WTC11 (cell line): ENCODE measurements around the gene AGAP1. TPM values are rescaled to one million over a fixed set of nuclear protein-coding genes. Genes with fewer than 3 reads are reported as not detected.

Experiments used
- ATAC-seq: fragments of 200-7000 bp; cut with Tn5 transposase; 2 replicates; pipeline ENCODE4 v1.10.0; 2021; ENCODE audit warnings: mild to moderate bottlenecking, moderate library complexity
- CTCF ChIA-PET: fragments of 300-600 bp; sonication (Branson Sonifier 250); formaldehyde crosslinking; loops from one replicate; lab custom pipeline; 2021; ENCODE audit warnings: antibody characterized with exemption; lab: Charles Lee
- POLR2A ChIA-PET: fragments of 350-600 bp; sonication (Branson Sonifier 250); formaldehyde crosslinking; loops from one replicate; lab custom pipeline; 2021; ENCODE audit warnings: antibody characterized with exemption; lab: Charles Lee
- DNase-seq: peaks from one replicate; pipeline ENCODE4 v3.0.0; 2021; ENCODE audit warnings: low spot score
- H3K27ac Mint-ChIP-seq: 2 replicates; pipeline ENCODE4 v1.8.0; 2021; ENCODE audit warnings: mixed read lengths
- H3K27me3 Mint-ChIP-seq: 2 replicates; pipeline ENCODE4 v1.8.0; 2021; ENCODE audit warnings: low read depth, mild to moderate bottlenecking, moderate library complexity, mixed read lengths
- H3K36me3 Mint-ChIP-seq: 2 replicates; pipeline ENCODE4 v1.8.0; 2021; ENCODE audit warnings: mixed read lengths
- H3K4me1 Mint-ChIP-seq: 2 replicates; pipeline ENCODE4 v1.8.0; 2022; ENCODE audit warnings: mixed read lengths
- H3K4me3 Mint-ChIP-seq: 2 replicates; pipeline ENCODE4 v1.8.0; 2021; ENCODE audit warnings: mild to moderate bottlenecking, moderate library complexity, mixed read lengths
- H3K9me3 Mint-ChIP-seq: 2 replicates; pipeline ENCODE4 v1.8.0; 2021; ENCODE audit warnings: mixed read lengths
- AFF4 ChIP-seq: sonication (generic); formaldehyde crosslinking; IDR thresholded peaks from 2 replicates; pipeline ENCODE4 v1.8.1; 2023; ENCODE audit warnings: mild to moderate bottlenecking, missing genetic modification reagents, borderline replicate concordance
- AR ChIP-seq: fragments of 250-450 bp; sonication (Bioruptor Pico); IDR thresholded peaks from 2 replicates; pipeline ENCODE4 v1.9.0; 2021; ENCODE audit warnings: mild to moderate bottlenecking
- CDX4 ChIP-seq: fragments of 250-450 bp; sonication (Bioruptor Pico); IDR thresholded peaks from 2 replicates; pipeline ENCODE4 v1.9.0; 2021; ENCODE audit warnings: moderate library complexity, mild to moderate bottlenecking, inconsistent platforms, borderline replicate concordance
- CREB1 ChIP-seq: sonication (generic); formaldehyde crosslinking; IDR thresholded peaks from 2 replicates; pipeline ENCODE4 v1.8.0; 2023; ENCODE audit warnings: mild to moderate bottlenecking, missing genetic modification reagents
- CREM ChIP-seq: sonication (generic); formaldehyde crosslinking; IDR thresholded peaks from 2 replicates; pipeline ENCODE4 v1.8.1; 2022; ENCODE audit warnings: mild to moderate bottlenecking, missing genetic modification reagents, moderate library complexity
- E2F4 ChIP-seq: sonication (generic); formaldehyde crosslinking; IDR thresholded peaks from 2 replicates; pipeline ENCODE4 v1.8.1; 2022; ENCODE audit warnings: low read depth, mild to moderate bottlenecking, moderate library complexity, missing genetic modification reagents, borderline replicate concordance
- EMX1 ChIP-seq: fragments of 250-450 bp; sonication (Bioruptor Pico); IDR thresholded peaks from 2 replicates; pipeline ENCODE4 v1.8.0; 2021; ENCODE audit warnings: mild to moderate bottlenecking
- ETV6 ChIP-seq: sonication (generic); formaldehyde crosslinking; IDR thresholded peaks from 2 replicates; pipeline ENCODE4 v1.8.1; 2022; ENCODE audit warnings: mild to moderate bottlenecking, missing genetic modification reagents
- FOXJ3 ChIP-seq: sonication (generic); formaldehyde crosslinking; IDR thresholded peaks from 2 replicates; pipeline ENCODE4 v1.9.0; 2021; ENCODE audit warnings: missing genetic modification reagents, mild to moderate bottlenecking, borderline replicate concordance
- FOXP4 ChIP-seq: sonication (generic); formaldehyde crosslinking; IDR thresholded peaks from 2 replicates; pipeline ENCODE4 v1.8.0; 2022; ENCODE audit warnings: mild to moderate bottlenecking, missing genetic modification reagents
- HMGXB4 ChIP-seq: sonication (generic); formaldehyde crosslinking; IDR thresholded peaks from 2 replicates; pipeline ENCODE4 v1.8.1; 2023; ENCODE audit warnings: mild to moderate bottlenecking, moderate library complexity, missing genetic modification reagents
- IRF2 ChIP-seq: sonication (generic); formaldehyde crosslinking; IDR thresholded peaks from 2 replicates; pipeline ENCODE4 v1.8.0; 2022; ENCODE audit warnings: low read depth, missing genetic modification reagents, borderline replicate concordance
- MAX ChIP-seq: sonication (generic); formaldehyde crosslinking; IDR thresholded peaks from 2 replicates; pipeline ENCODE4 v1.8.0; 2022; ENCODE audit warnings: mild to moderate bottlenecking, missing genetic modification reagents
- MYBL2 ChIP-seq: sonication (generic); formaldehyde crosslinking; IDR thresholded peaks from 2 replicates; pipeline ENCODE4 v1.8.1; 2023; ENCODE audit warnings: mild to moderate bottlenecking, moderate library complexity, missing genetic modification reagents
- NFE2L1 ChIP-seq: sonication (generic); formaldehyde crosslinking; IDR thresholded peaks from 2 replicates; pipeline ENCODE4 v1.8.1; 2023; ENCODE audit warnings: missing genetic modification reagents
- NFYB ChIP-seq: sonication (generic); formaldehyde crosslinking; conservative IDR thresholded peaks from 2 replicates; pipeline ENCODE4 v1.8.0; 2022; ENCODE audit warnings: low read depth, missing genetic modification reagents
- SMAD4 ChIP-seq: sonication (generic); formaldehyde crosslinking; IDR thresholded peaks from 2 replicates; pipeline ENCODE4 v1.8.0; 2022; ENCODE audit warnings: mild to moderate bottlenecking, missing genetic modification reagents
- SP1 ChIP-seq: sonication (generic); formaldehyde crosslinking; conservative IDR thresholded peaks from 2 replicates; pipeline ENCODE4 v1.8.1; 2022; ENCODE audit warnings: missing genetic modification reagents
- USF1 ChIP-seq: sonication (generic); formaldehyde crosslinking; IDR thresholded peaks from 2 replicates; pipeline ENCODE4 v1.8.0; 2022; ENCODE audit warnings: mild to moderate bottlenecking, missing genetic modification reagents
- ZNF121 ChIP-seq: sonication (generic); formaldehyde crosslinking; IDR thresholded peaks from 2 replicates; pipeline ENCODE4 v1.8.0; 2023; ENCODE audit warnings: missing genetic modification reagents
- ZNF396 ChIP-seq: fragments of 250-450 bp; sonication (Bioruptor Pico); IDR thresholded peaks from 2 replicates; pipeline ENCODE4 v1.8.0; 2021; ENCODE audit warnings: mild to moderate bottlenecking, moderate library complexity, borderline replicate concordance
- ZNF416 ChIP-seq: fragments of 250-450 bp; sonication (Bioruptor Pico); IDR thresholded peaks from 2 replicates; pipeline ENCODE4 v1.9.0; 2021; ENCODE audit warnings: mild to moderate bottlenecking, inconsistent platforms
- ZNF671 ChIP-seq: fragments of 250-450 bp; sonication (Bioruptor Pico); IDR thresholded peaks from 2 replicates; pipeline ENCODE4 v1.8.0; 2021; ENCODE audit warnings: mild to moderate bottlenecking
- total RNA-seq: library from RNA; stranded (reverse); gene quantifications from 3 replicates; pipeline ENCODE4 v1.2.3, GENCODE V29; 2021

AGAP1 gene
- total RNA-seq, 1 experiment from 2014 or later: 49.3 TPM

GRCh38 chr2:235551965-235552364, 58.1 kb downstream of the AGAP1 start (continued):
- TF ChIP-seq FOXP4 (CRISPR knock-in tag): no peak
- no peak for TF ChIP-seq ZNF396 (CRISPR knock-in tag)
- no peak for TF ChIP-seq NFE2L1 (CRISPR knock-in tag)
- TF ChIP-seq IRF2 (CRISPR knock-in tag): no peak
- no peak for TF ChIP-seq SMAD4 (CRISPR knock-in tag)

- H3K36me3 Mint-ChIP-seq: no peaks in the 10 kb centered on the region
- CTCF ChIA-PET: interaction anchor here (1.3 to 2.5 kb wide), 9 partner anchors 9 to 213 kb away, joined by 3 to 23 read pairs (median 8); no protein-coding TSS in a partner anchor
- peaks cover 52% of the 10 kb centered on the region for H3K4me1 Mint-ChIP-seq
- H3K27me3 Mint-ChIP-seq: no peaks in the 10 kb centered on the region
- H3K9me3 Mint-ChIP-seq: no peaks in the 10 kb centered on the region
- H3K4me3 Mint-ChIP-seq: no peak overlapping the region
- POLR2A ChIA-PET: interaction anchor here (1.0 to 1.5 kb wide), 2 partner anchors 9 to 11 kb away, joined by 3 read pairs; no protein-coding TSS in a partner anchor
- DNase-seq (no peak), ATAC-seq (no peak)
- H3K27ac Mint-ChIP-seq: peak overlapping the region; percentile 87
- TF ChIP-seq EMX1 (no peak), AR (no peak), USF1 (no peak), AFF4 (no peak), ZNF671 (CRISPR knock-in tag) (no peak), HMGXB4 (CRISPR knock-in tag) (no peak), E2F4 (CRISPR knock-in tag) (no peak), MYBL2 (CRISPR knock-in tag) (no peak), FOXJ3 (CRISPR knock-in tag) (no peak), ZNF416 (no peak), CDX4 (CRISPR knock-in tag) (no peak), ETV6 (no peak), CREM (CRISPR knock-in tag) (no peak), CREB1 (CRISPR knock-in tag) (no peak), MAX (CRISPR knock-in tag) (no peak), NFYB (CRISPR knock-in tag) (no peak), ZNF121 (CRISPR knock-in tag) (no peak), SP1 (CRISPR knock-in tag) (no peak)
Measured at GRCh38 chr2:235552671-235553070, 58.8 kb downstream of the AGAP1 start.
